Measurements from ENCODE around the gene SMYD3. TPM values are rescaled to one million over a fixed set of nuclear protein-coding genes. Genes with fewer than 3 reads are reported as not detected.

The SMYD3 gene
- total RNA-seq, 1 donor from 2014 or later = 29.3 TPM

DNA sequence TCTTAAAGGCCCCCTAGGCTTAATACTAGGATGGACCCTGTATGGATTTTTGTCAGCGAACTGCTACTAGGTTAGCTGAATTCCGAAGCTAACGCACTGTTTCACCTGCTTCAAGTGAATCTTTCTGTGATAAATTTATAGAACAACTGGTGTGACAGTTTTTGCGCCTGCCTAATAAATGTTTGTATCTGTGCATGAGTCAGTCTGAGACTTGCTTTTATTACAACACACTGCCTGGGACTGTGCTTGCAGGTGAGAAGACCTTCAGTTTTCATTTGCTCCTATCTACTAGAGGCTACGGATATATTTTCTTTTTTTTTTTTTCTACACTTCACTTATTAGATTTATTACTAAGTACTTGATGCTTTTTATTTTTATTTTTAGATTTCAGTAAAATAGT, 420.9 kb downstream of the SMYD3 start:
- H3K4me3 Mint-ChIP-seq (ENCODE audit: unreplicated experiment) = no peak overlapping the region
- no peaks in the 10 kb centered on the region for H3K27me3 Mint-ChIP-seq (ENCODE audit: low read depth)
- peaks cover 4% of the 10 kb centered on the region for H3K36me3 Mint-ChIP-seq (ENCODE audit: low read depth)
- TF ChIP-seq, protein P1, sequence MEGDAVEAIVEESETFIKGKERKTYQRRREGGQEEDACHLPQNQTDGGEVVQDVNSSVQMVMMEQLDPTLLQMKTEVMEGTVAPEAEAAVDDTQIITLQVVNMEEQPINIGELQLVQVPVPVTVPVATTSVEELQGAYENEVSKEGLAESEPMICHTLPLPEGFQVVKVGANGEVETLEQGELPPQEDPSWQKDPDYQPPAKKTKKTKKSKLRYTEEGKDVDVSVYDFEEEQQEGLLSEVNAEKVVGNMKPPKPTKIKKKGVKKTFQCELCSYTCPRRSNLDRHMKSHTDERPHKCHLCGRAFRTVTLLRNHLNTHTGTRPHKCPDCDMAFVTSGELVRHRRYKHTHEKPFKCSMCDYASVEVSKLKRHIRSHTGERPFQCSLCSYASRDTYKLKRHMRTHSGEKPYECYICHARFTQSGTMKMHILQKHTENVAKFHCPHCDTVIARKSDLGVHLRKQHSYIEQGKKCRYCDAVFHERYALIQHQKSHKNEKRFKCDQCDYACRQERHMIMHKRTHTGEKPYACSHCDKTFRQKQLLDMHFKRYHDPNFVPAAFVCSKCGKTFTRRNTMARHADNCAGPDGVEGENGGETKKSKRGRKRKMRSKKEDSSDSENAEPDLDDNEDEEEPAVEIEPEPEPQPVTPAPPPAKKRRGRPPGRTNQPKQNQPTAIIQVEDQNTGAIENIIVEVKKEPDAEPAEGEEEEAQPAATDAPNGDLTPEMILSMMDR (IDR thresholded peaks at IDR 0.05) = no peak
- DNase-seq (ENCODE audit: low spot score) = no peak
- H3K27ac Mint-ChIP-seq (ENCODE audit: unreplicated experiment) = no peak overlapping the region
- H3K4me1 Mint-ChIP-seq (ENCODE audit: low read depth) = peaks cover 32% of the 10 kb centered on the region
- peaks cover 20% of the 10 kb centered on the region for H3K9me3 Mint-ChIP-seq (ENCODE audit: low read depth)

DNA sequence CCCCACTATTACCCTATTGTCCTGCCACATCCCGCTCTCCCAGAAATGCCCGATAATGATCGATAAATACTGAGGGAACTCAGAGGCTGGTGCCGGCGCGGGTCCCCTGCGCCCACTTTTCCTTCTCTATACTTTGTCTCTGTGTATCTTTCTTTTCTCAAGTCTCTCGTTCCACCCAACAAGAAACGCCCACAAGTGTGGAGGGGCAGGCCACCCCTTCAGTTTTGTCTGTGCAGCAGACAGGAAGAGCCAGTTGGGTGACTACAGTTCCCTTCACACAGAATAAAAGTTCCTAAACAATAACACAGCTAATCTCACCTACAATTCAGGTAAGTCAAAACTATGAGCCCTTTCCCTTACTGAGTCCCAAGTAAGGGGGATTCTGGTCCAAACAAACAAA, 423.7 kb downstream of the SMYD3 start:
- TF ChIP-seq, protein P1 (IDR thresholded peaks at IDR 0.05) = no peak
- DNase-seq (ENCODE audit: low spot score) = no peak
- H3K4me1 Mint-ChIP-seq (ENCODE audit: low read depth) = peaks cover 22% of the 10 kb centered on the region
- H3K27ac Mint-ChIP-seq (ENCODE audit: unreplicated experiment) = no peak overlapping the region
- H3K9me3 Mint-ChIP-seq (ENCODE audit: low read depth) = peaks cover 16% of the 10 kb centered on the region
- H3K36me3 Mint-ChIP-seq (ENCODE audit: low read depth) = peaks cover 4% of the 10 kb centered on the region
- no peak overlapping the region for H3K4me3 Mint-ChIP-seq (ENCODE audit: unreplicated experiment)
- H3K27me3 Mint-ChIP-seq (ENCODE audit: low read depth) = no peaks in the 10 kb centered on the region

DNA sequence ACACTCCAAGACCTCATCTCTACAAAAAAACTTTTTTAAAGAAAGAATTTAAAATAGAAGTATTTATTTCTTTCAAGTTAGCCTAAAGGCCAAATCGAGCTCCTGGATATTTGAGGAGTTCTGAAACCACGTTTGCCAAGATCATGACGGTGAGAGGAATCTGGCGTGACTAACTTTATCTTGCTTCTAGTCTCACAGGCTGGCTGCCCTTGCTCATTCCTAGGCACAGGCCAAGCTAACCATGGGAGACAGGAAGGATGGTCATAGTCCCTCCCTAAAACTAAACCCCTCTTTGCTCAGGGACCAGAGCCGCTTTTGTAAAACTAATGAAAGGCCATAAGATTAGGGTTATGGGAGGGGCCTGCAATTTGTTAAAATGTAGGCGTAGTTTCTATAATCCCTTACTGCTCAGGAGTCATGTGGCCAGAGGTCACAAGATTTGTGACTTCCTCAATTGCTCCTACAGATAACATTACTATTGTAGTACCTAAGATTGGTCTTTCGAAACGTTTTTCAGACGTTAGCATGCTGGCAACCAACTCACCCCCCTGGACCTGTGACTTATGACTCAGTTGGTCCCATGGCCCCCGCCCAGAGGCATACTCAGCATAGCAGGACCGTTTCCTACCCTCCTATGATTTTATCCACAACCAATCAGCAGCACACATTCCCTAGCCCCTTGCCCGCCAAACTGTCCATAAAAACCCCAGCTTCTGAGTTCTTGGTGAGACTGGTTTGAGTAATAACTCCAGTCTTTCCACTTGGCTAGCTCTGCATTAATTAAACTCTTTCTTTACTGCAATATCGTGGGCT, 425.0 kb downstream of the SMYD3 start:
- no peak for DNase-seq (ENCODE audit: low spot score)
- Mint-ChIP-seq H3K9me3 (ENCODE audit: low read depth) (peaks cover 13% of the 10 kb centered on the region), H3K36me3 (ENCODE audit: low read depth) (peaks cover 2% of the 10 kb centered on the region), H3K4me3 (ENCODE audit: unreplicated experiment) (no peak overlapping the region), H3K27ac (ENCODE audit: unreplicated experiment) (no peak overlapping the region), H3K27me3 (ENCODE audit: low read depth) (no peaks in the 10 kb centered on the region), H3K4me1 (ENCODE audit: low read depth) (peaks cover 34% of the 10 kb centered on the region)
- TF ChIP-seq, protein P1 (IDR thresholded peaks at IDR 0.05) = no peak

DNA sequence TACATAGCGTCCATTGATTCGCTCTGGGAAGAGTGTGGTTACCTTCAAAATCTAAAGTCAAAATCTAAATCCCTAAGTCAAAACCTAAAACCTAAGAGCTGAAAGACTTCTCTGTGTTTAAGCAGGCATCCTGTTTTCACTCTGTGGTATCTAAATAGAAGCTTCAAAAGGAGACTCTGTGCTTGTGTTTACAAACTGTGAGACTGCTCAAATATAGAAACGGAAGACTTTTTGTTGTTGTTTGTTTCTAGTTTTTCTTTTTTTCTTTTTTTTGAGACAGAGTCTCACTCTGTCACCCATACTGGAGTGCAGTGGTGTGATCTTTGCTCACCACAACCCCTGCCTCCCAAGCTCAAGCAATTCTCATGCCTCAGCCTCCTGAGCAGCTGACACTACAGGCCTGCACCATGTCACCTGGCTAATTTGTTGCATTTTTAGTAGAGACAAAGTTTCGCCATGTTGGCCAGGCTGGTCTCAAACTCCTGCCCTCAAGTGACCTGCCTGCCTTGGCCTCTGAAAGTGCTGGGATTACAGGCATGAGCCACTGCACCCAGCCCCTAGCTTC, 425.9 kb downstream of the SMYD3 start:
- Mint-ChIP-seq H3K9me3 (ENCODE audit: low read depth) (peaks cover 10% of the 10 kb centered on the region), H3K27me3 (ENCODE audit: low read depth) (no peaks in the 10 kb centered on the region), H3K4me3 (ENCODE audit: unreplicated experiment) (no peak overlapping the region), H3K36me3 (ENCODE audit: low read depth) (no peaks in the 10 kb centered on the region), H3K4me1 (ENCODE audit: low read depth) (peaks cover 41% of the 10 kb centered on the region), H3K27ac (ENCODE audit: unreplicated experiment) (no peak overlapping the region)
- TF ChIP-seq, protein P1 (IDR thresholded peaks at IDR 0.05) = no peak
- no peak for DNase-seq (ENCODE audit: low spot score)

DNA sequence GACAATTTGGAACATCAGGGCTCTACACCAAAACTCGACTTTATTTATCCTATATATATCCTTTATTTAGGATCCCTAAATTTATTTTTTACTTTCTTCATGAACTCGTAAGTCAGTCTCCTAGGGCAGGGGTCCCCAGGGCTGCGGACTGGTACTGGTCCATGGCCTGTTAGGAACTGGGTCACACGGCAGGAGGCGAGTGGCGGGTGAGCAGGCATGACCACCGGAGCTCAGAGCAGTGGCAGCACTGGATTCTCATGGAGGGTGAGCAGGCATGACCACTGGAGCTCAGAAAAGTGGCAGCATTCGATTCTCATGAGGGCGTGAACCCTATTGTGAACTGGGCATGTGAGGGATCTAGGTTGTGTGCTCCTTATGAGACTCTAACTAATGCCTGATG, 427.0 kb downstream of the SMYD3 start:
- Mint-ChIP-seq H3K4me3 (ENCODE audit: unreplicated experiment) (no peak overlapping the region), H3K4me1 (ENCODE audit: low read depth) (peaks cover 45% of the 10 kb centered on the region), H3K27me3 (ENCODE audit: low read depth) (no peaks in the 10 kb centered on the region), H3K36me3 (ENCODE audit: low read depth) (no peaks in the 10 kb centered on the region), H3K9me3 (ENCODE audit: low read depth) (peaks cover 10% of the 10 kb centered on the region), H3K27ac (ENCODE audit: unreplicated experiment) (no peak overlapping the region)
- TF ChIP-seq, protein P1 (IDR thresholded peaks at IDR 0.05) = no peak
- no peak for DNase-seq (ENCODE audit: low spot score)
